OCI-LY7 (cell line): Measurements from ENCODE around the gene POLD3. TPM values are rescaled to one million over a fixed set of nuclear protein-coding genes. Genes with fewer than 3 reads are reported as not detected.
A peak's percentile ranks its signal among the peaks of the same experiment; 100 is the strongest.

Source experiments
- Bru-seq: library from RNA; stranded (reverse); fragments of 400-500 nt; gene quantifications from one replicate; lab custom pipeline; 2021; lab: Mats Ljungman, UMichigan
- BruChase-seq, 2 experiments: library from RNA; stranded (reverse); fragments of 400-500 nt; gene quantifications; one replicate each; lab custom pipeline; 2021; lab: Mats Ljungman, UMichigan
- BruUV-seq: library from RNA; stranded (reverse); fragments of 400-500 nt; replicated peaks from 2 replicates; lab custom pipeline; 2021; lab: Mats Ljungman, UMichigan
- CTCF ChIA-PET: fragments of 300-600 bp; sonication (Branson Sonifier 250); formaldehyde crosslinking; loops from one replicate; lab custom pipeline; 2022; ENCODE audit warnings: antibody characterized with exemption; ENCODE audit not compliant: unreplicated experiment; lab: Charles Lee
- POLR2A ChIA-PET: fragments of 300-600 bp; sonication (Branson Sonifier 250); formaldehyde crosslinking; loops from one replicate; lab custom pipeline; 2022; ENCODE audit warnings: antibody characterized with exemption; lab: Charles Lee
- DNase-seq: peaks from one replicate; pipeline ENCODE4 v3.0.0-alpha.2; 2015; ENCODE audit warnings: low spot score
- H2AFZ ChIP-seq: fragments of 200-600 bp; sonication (generic), shearing (Covaris generic); 2 replicates; pipeline ENCODE4 v1.6.1; 2014; ENCODE audit warnings: mild to moderate bottlenecking, antibody characterized with exemption, low read length, moderate library complexity
- H3K27ac ChIP-seq: fragments of 200-600 bp; sonication (generic); 2 replicates; pipeline ENCODE4 v1.5.1; 2014; ENCODE audit warnings: mixed run types, low read depth, mild to moderate bottlenecking, moderate library complexity, low read length, inconsistent platforms; ENCODE audit not compliant: poor library complexity, severe bottlenecking
- H3K36me3 ChIP-seq: fragments of 200-600 bp; sonication (generic); 2 replicates; pipeline ENCODE4 v1.6.1; 2014; ENCODE audit warnings: mild to moderate bottlenecking, antibody characterized with exemption, low read length, moderate library complexity, mixed read lengths; ENCODE audit not compliant: insufficient read depth
- H3K4me1 ChIP-seq: fragments of 200-600 bp; sonication (generic); 2 replicates; pipeline ENCODE4 v1.5.1; 2014; ENCODE audit warnings: mild to moderate bottlenecking, low read length; ENCODE audit not compliant: insufficient read depth, poor library complexity, severe bottlenecking
- H3K4me2 ChIP-seq: fragments of 200-600 bp; sonication (generic); 2 replicates; pipeline ENCODE4 v1.6.1; 2014; ENCODE audit warnings: mild to moderate bottlenecking, low read length
- H3K4me3 ChIP-seq: fragments of 200-600 bp; sonication (generic); 2 replicates; pipeline ENCODE4 v1.5.1; 2014; ENCODE audit warnings: mild to moderate bottlenecking, low read depth, low read length; ENCODE audit not compliant: poor library complexity, severe bottlenecking
- H3K79me2 ChIP-seq: fragments of 200-600 bp; sonication (generic); 2 replicates; pipeline ENCODE4 v1.6.1; 2016; ENCODE audit warnings: low read depth, mild to moderate bottlenecking, low read length, moderate library complexity, mixed read lengths; ENCODE audit not compliant: insufficient read depth
- H3K9me2 ChIP-seq: fragments of 200-600 bp; sonication (generic); 2 replicates; pipeline ENCODE4 v1.6.1; 2016; ENCODE audit warnings: mild to moderate bottlenecking, low read length, mixed read lengths; ENCODE audit not compliant: insufficient read depth
- H3K9me3 ChIP-seq: fragments of 200-600 bp; sonication (generic); 2 replicates; pipeline ENCODE4 v1.6.1; 2014; ENCODE audit warnings: mild to moderate bottlenecking, mixed run types, low read length, mixed read lengths
- H4K20me1 ChIP-seq: fragments of 200-600 bp; sonication (generic); 2 replicates; pipeline ENCODE4 v1.6.1; 2014; ENCODE audit warnings: mild to moderate bottlenecking, antibody characterized with exemption, low read length, moderate library complexity, mixed read lengths; ENCODE audit not compliant: insufficient read depth
- EZH2phosphoT487 ChIP-seq: fragments of 200-600 bp; sonication (generic); IDR thresholded peaks from 2 replicates; pipeline ENCODE4 v1.6.1; 2018; ENCODE audit warnings: low read depth, borderline replicate concordance, mild to moderate bottlenecking, mixed run types, antibody characterized with exemption, low read length, moderate library complexity, mixed read lengths
- intact Hi-C: fragments of 100-400 bp; cut with micrococcal nuclease; formaldehyde crosslinking; loops from one replicate; pipeline ENCODE4 v1.10.0; 2022; ENCODE audit not compliant: unreplicated experiment
- long read RNA-seq: library from polyadenylated mRNA; stranded (forward); transcript quantifications from one replicate; pipeline ENCODE4 v2.0.0, GENCODE V29; 2022
- total RNA-seq, 2 experiments: library from RNA; depleted of rRNA in 1 of 2; stranded (reverse); fragments of >200 nt in 1 of 2; shearing (Covaris generic) in 1 of 2; gene quantifications; 2 replicates each; pipeline ENCODE4 v1.2.3, GENCODE V29; 2014 to 2022
- TF ChIP-seq, protein P1 (sequence below): fragments of 200-600 bp; sonication (generic); conservative IDR thresholded peaks from 2 replicates; pipeline ENCODE4 v1.5.1; 2014; ENCODE audit warnings: mild to moderate bottlenecking, antibody characterized with exemption, low read length, moderate library complexity, mixed read lengths

POLD3 gene, protein sequence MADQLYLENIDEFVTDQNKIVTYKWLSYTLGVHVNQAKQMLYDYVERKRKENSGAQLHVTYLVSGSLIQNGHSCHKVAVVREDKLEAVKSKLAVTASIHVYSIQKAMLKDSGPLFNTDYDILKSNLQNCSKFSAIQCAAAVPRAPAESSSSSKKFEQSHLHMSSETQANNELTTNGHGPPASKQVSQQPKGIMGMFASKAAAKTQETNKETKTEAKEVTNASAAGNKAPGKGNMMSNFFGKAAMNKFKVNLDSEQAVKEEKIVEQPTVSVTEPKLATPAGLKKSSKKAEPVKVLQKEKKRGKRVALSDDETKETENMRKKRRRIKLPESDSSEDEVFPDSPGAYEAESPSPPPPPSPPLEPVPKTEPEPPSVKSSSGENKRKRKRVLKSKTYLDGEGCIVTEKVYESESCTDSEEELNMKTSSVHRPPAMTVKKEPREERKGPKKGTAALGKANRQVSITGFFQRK
- total RNA-seq (2014; rRNA removed; shearing (Covaris generic)) (38.8 and 43.0 TPM in 2 replicates), total RNA-seq (2022) (39.3 and 40.7 TPM in 2 replicates), Bru-seq, nascent RNA (percentile 83 among the genes with signal in this experiment), BruChase-seq, experiment 1, labeled RNA remaining after a 6-hour chase (percentile 68 among the genes with signal in this experiment), BruChase-seq, experiment 2, labeled RNA remaining after a 2-hour chase (percentile 81 among the genes with signal in this experiment)
- long read RNA-seq, transcript POLD3-209 (3 exons, 575 nt) = minor isoform, 5 of 155 reads
- long read RNA-seq, transcript POLD3-201 (12 exons, 3,821 nt) = major isoform, 109 of 155 reads
- long read RNA-seq, partial matches to known transcripts = 8 of 155 reads
- long read RNA-seq, other reads (novel, unspliced or antisense) = 31 of 155 reads

DNA sequence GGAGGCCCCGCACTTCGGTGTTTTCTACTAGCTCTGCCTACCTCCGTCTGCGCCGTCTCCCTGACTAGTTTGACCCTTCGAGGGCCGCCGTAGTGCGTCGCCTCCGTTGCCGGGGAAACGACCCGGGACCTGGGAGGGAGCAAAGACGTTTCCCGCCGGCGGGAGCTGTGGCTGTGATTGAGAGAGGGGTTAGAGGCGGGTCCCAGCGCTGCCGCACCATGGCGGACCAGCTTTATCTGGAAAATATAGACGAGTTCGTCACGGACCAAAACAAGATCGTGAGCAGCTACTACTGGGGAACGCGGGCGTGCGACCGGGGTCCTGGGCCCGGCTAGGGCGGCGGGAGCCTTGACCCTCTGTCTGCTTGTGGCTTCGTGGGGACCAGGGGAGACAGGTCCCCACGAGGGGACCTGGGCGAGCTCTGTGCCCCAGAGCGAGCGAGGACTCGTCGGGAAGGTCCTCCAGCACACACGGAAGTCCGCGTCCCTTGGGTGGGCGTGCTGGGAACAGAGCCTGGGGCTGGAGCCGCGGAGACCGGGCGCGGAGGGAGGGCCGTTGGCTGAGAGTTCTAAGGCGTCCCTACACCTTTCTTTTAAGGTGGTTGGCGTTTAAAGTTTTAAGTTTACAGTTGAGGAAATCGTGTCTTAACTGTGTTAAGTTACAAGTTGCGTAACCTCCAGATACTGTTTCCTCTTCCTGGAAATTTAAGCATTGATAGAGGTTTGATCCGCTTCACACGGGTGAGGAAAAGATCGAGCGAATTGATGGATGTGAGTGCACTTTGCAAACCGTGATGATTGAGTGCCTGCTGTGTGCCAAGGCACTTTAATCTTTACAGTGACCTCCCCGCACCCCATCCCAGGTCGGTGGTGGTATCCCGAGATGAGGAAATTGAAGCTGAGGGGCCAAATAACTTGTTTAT, at the start of gene POLD3:
TSS of gene POLD3 (plus strand) at position 142 of the 922 bp plus-strand sequence. CDS start at position 219, 77 bp downstream.
- intact Hi-C loops = no loop called here

DNA sequence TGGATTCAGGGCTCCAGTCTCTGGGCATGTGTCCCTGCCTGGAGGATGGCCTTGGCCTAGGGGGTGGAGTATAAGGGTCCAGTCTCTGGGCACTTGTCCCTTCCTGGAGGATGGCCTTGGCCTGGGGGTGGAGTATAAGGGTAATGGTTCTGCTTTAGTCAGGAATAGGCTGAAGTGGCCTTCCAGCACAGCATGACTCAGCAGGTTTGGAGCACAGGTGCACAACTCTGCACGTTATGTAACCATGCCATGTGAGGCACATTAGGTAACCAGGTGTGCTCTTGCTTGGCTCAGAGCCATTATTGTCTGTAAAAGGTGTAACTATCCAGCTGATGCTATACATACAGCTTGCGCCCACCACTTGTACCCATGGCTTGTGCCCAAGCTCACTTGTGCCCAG, 48.4 kb upstream of the POLD3 start:
- POLR2A ChIA-PET = no interaction called here
- intact Hi-C loops = no loop called here
- Histone ChIP-seq H3K36me3 (no peaks in the 10 kb centered on the region), H4K20me1 (no peaks in the 10 kb centered on the region), H3K4me2 (no peak overlapping the region), H3K4me3 (no peak overlapping the region), H3K9me2 (no peaks in the 10 kb centered on the region), H3K9me3 (peaks cover 14% of the 10 kb centered on the region), H3K27ac (no peak overlapping the region), H3K4me1 (no peaks in the 10 kb centered on the region), H2AFZ (no peak overlapping the region), H3K79me2 (no peaks in the 10 kb centered on the region)
- peak; percentile 69 for DNase-seq
- CTCF ChIA-PET = no interaction called here
- BruUV-seq = no TSS peak
- TF ChIP-seq, protein P1, sequence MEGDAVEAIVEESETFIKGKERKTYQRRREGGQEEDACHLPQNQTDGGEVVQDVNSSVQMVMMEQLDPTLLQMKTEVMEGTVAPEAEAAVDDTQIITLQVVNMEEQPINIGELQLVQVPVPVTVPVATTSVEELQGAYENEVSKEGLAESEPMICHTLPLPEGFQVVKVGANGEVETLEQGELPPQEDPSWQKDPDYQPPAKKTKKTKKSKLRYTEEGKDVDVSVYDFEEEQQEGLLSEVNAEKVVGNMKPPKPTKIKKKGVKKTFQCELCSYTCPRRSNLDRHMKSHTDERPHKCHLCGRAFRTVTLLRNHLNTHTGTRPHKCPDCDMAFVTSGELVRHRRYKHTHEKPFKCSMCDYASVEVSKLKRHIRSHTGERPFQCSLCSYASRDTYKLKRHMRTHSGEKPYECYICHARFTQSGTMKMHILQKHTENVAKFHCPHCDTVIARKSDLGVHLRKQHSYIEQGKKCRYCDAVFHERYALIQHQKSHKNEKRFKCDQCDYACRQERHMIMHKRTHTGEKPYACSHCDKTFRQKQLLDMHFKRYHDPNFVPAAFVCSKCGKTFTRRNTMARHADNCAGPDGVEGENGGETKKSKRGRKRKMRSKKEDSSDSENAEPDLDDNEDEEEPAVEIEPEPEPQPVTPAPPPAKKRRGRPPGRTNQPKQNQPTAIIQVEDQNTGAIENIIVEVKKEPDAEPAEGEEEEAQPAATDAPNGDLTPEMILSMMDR = no peak
- TF ChIP-seq EZH2phosphoT487 = no peak

More for the DNA sequence above, at the start of gene POLD3:
- TF ChIP-seq, protein P1 = no peak
- no peak for TF ChIP-seq EZH2phosphoT487
- H3K9me2 ChIP-seq = no peaks in the 10 kb centered on the region
- BruUV-seq = no TSS peak
- H4K20me1 ChIP-seq = no peaks in the 10 kb centered on the region
- H3K36me3 ChIP-seq = peaks cover 38% of the 10 kb centered on the region
- H3K4me3 ChIP-seq = peak within 1 kb of the TSS; percentile 87
- peak; percentile 91 for DNase-seq
- H3K4me2 ChIP-seq = peak within 1 kb of the TSS; percentile 67
- POLR2A ChIA-PET = interaction anchor here (0.7 to 1.9 kb wide), 5 partner anchors 10 to 101 kb away, joined by 4 to 8 read pairs (median 5); no protein-coding TSS in a partner anchor
- H3K9me3 ChIP-seq = no peaks in the 10 kb centered on the region; the same call in 1 of the 2 replicates
- H3K27ac ChIP-seq = peak within 1 kb of the TSS; percentile 70
- H3K4me1 ChIP-seq = peaks cover 9% of the 10 kb centered on the region
- peaks cover 31% of the 10 kb centered on the region for H3K79me2 ChIP-seq
- CTCF ChIA-PET = no interaction called here
- peak within 1 kb of the TSS; percentile 84 for H2AFZ ChIP-seq
